HEK293 (cell line): ENCODE measurements around the gene ITPKB.
A peak's percentile ranks its signal among the peaks of the same experiment; 100 is the strongest.

ENCODE experiments used
- CTCF ChIA-PET: fragments of 350-600 bp; formaldehyde crosslinking; extraction: SDS; loops from one replicate; lab custom pipeline; 2021; ENCODE audit warnings: antibody characterized with exemption; lab: Yijun Ruan, JAX
- POLR2A ChIA-PET: fragments of 300-600 bp; formaldehyde crosslinking; extraction: SDS; loops from one replicate; lab custom pipeline; 2020; ENCODE audit warnings: antibody characterized with exemption, inconsistent platforms; lab: Yijun Ruan, JAX
- H3K27ac ChIP-seq: fragments of 200-500 bp; sonication (Bioruptor generic); 2 replicates; pipeline ENCODE4 v1.5.1; 2014; ENCODE audit warnings: low read depth, low read length, control low read depth, inconsistent platforms; ENCODE audit errors: extremely low read depth
- H3K36me3 ChIP-seq, 2 experiments: fragments of 200-500 bp in 1 of 2; sonication (Bioruptor generic) in 1 of 2; 1 replicate in 1 of 2; 2 replicates in 1 of 2; pipeline ENCODE4 v1.5.1; 2014 to 2017; ENCODE audit warnings: inconsistent platforms in 2 of 2, low read length in 2 of 2; ENCODE audit not compliant: control insufficient read depth in 2 of 2, insufficient read depth in 1 of 2
- H3K4me1 ChIP-seq: fragments of 200-500 bp; sonication (Bioruptor generic); 2 replicates; pipeline ENCODE4 v1.5.1; 2014; ENCODE audit warnings: mild to moderate bottlenecking, low read length, inconsistent platforms; ENCODE audit not compliant: control insufficient read depth, insufficient read depth
- H3K4me3 ChIP-seq: 2 replicates; pipeline ENCODE4 v1.5.1; 2011; ENCODE audit warnings: low read depth, mild to moderate bottlenecking, control low read depth, low read length, moderate library complexity
- H3K9me3 ChIP-seq: fragments of 200-500 bp; sonication (Bioruptor generic); 2 replicates; pipeline ENCODE4 v1.5.1; 2014; ENCODE audit warnings: low read depth, low read length, inconsistent platforms; ENCODE audit not compliant: control insufficient read depth, insufficient read depth
- EGR2 ChIP-seq: fragments of 450-650 bp; formaldehyde crosslinking; IDR thresholded peaks from 2 replicates; pipeline ENCODE4 v1.5.1; 2016; ENCODE audit warnings: low read depth, missing biosample characterization, missing genetic modification characterization
- HIC1 ChIP-seq: fragments of 450-650 bp; formaldehyde crosslinking; IDR thresholded peaks from 2 replicates; pipeline ENCODE4 v1.5.1; 2016; ENCODE audit warnings: missing biosample characterization, missing genetic modification characterization
- MYNN ChIP-seq: fragments of 450-650 bp; formaldehyde crosslinking; IDR thresholded peaks from 2 replicates; pipeline ENCODE4 v1.5.1; 2016; ENCODE audit warnings: missing biosample characterization, missing genetic modification characterization, borderline replicate concordance
- OSR2 ChIP-seq: fragments of 450-650 bp; formaldehyde crosslinking; IDR thresholded peaks from 2 replicates; pipeline ENCODE4 v1.5.1; 2016; ENCODE audit warnings: missing biosample characterization, missing genetic modification characterization
- SCRT2 ChIP-seq: fragments of 450-650 bp; formaldehyde crosslinking; IDR thresholded peaks from 2 replicates; pipeline ENCODE4 v1.5.1; 2016; ENCODE audit warnings: missing biosample characterization, missing genetic modification characterization
- TCF7L2 ChIP-seq: IDR thresholded peaks from 2 replicates; pipeline ENCODE4 v1.6.1; 2011; ENCODE audit warnings: low read depth, mild to moderate bottlenecking, inconsistent platforms, low read length, moderate library complexity, borderline replicate concordance
- ZBTB44 ChIP-seq: fragments of 450-650 bp; IDR thresholded peaks from 2 replicates; pipeline ENCODE4 v1.5.1; 2018; ENCODE audit warnings: missing biosample characterization, mild to moderate bottlenecking, missing genetic modification characterization
- ZFHX2 ChIP-seq: fragments of 450-650 bp; formaldehyde crosslinking; conservative IDR thresholded peaks from 2 replicates; pipeline ENCODE4 v1.5.1; 2016; ENCODE audit warnings: missing biosample characterization, missing genetic modification characterization
- ZIC2 ChIP-seq: fragments of 450-650 bp; formaldehyde crosslinking; IDR thresholded peaks from 2 replicates; pipeline ENCODE4 v1.5.1; 2016; ENCODE audit warnings: missing biosample characterization, missing genetic modification characterization
- ZNF175 ChIP-seq: fragments of 450-650 bp; formaldehyde crosslinking; IDR thresholded peaks from 2 replicates; pipeline ENCODE4 v1.5.1; 2016; ENCODE audit warnings: missing biosample characterization, missing genetic modification characterization
- ZNF211 ChIP-seq: fragments of 450-650 bp; formaldehyde crosslinking; IDR thresholded peaks from 2 replicates; pipeline ENCODE4 v1.5.1; 2016; ENCODE audit warnings: low read depth, missing biosample characterization, missing genetic modification characterization
- ZNF24 ChIP-seq: fragments of 450-650 bp; formaldehyde crosslinking; IDR thresholded peaks from 2 replicates; pipeline ENCODE4 v1.5.1; 2016; ENCODE audit warnings: missing biosample characterization, missing genetic modification characterization
- ZNF324 ChIP-seq: fragments of 450-650 bp; formaldehyde crosslinking; IDR thresholded peaks from 2 replicates; pipeline ENCODE4 v1.5.1; 2016; ENCODE audit warnings: missing biosample characterization, missing genetic modification characterization
- ZNF391 ChIP-seq: fragments of 450-650 bp; formaldehyde crosslinking; IDR thresholded peaks from 2 replicates; pipeline ENCODE4 v1.5.1; 2016; ENCODE audit warnings: low read depth, missing biosample characterization, missing genetic modification characterization, borderline replicate concordance
- ZNF404 ChIP-seq: fragments of 450-650 bp; formaldehyde crosslinking; IDR thresholded peaks from 2 replicates; pipeline ENCODE4 v1.5.1; 2017; ENCODE audit warnings: missing biosample characterization, missing genetic modification characterization
- ZNF580 ChIP-seq: fragments of 450-650 bp; formaldehyde crosslinking; IDR thresholded peaks from 2 replicates; pipeline ENCODE4 v1.5.1; 2016; ENCODE audit warnings: missing biosample characterization, missing genetic modification characterization
- ZNF585B ChIP-seq: fragments of 450-650 bp; formaldehyde crosslinking; IDR thresholded peaks from 2 replicates; pipeline ENCODE4 v1.5.1; 2016; ENCODE audit warnings: missing biosample characterization, missing genetic modification characterization
- ZNF600 ChIP-seq: fragments of 450-650 bp; formaldehyde crosslinking; IDR thresholded peaks from 2 replicates; pipeline ENCODE4 v1.5.1; 2016; ENCODE audit warnings: missing biosample characterization, missing genetic modification characterization
- ZNF621 ChIP-seq: fragments of 450-650 bp; formaldehyde crosslinking; IDR thresholded peaks from 2 replicates; pipeline ENCODE4 v1.5.1; 2017; ENCODE audit warnings: missing biosample characterization, missing genetic modification characterization
- ZNF645 ChIP-seq: fragments of 450-650 bp; formaldehyde crosslinking; IDR thresholded peaks from 2 replicates; pipeline ENCODE4; 2016; ENCODE audit warnings: missing biosample characterization, missing genetic modification characterization
- ZNF707 ChIP-seq: fragments of 450-650 bp; formaldehyde crosslinking; IDR thresholded peaks from 2 replicates; pipeline ENCODE4 v1.5.1; 2016; ENCODE audit warnings: missing biosample characterization, missing genetic modification characterization
- ZXDB ChIP-seq: fragments of 450-650 bp; formaldehyde crosslinking; IDR thresholded peaks from 2 replicates; pipeline ENCODE4 v1.5.1; 2016; ENCODE audit warnings: missing biosample characterization, missing genetic modification characterization

Gene ITPKB

GRCh38 chr1:226596531-226597165 lies 142.4 kb downstream of the ITPKB start:
- Histone ChIP-seq H3K27ac (no peak overlapping the region), H3K4me1 (no peaks in the 10 kb centered on the region), H3K9me3 (no peaks in the 10 kb centered on the region), H3K4me3 (no peak overlapping the region), H3K36me3 (no peaks in the 10 kb centered on the region)
- CTCF ChIA-PET, result interaction anchor here (0.6 to 2.5 kb wide), 4 partner anchors 12 to 471 kb away, joined by 3 to 11 read pairs (median 4); no protein-coding TSS in a partner anchor
- POLR2A ChIA-PET, result no interaction called here
- no peak for TF ChIP-seq ZNF645 (tag by site-specific recombination)

GRCh38 chr1:226593541-226593940 lies 145.5 kb downstream of the ITPKB start:
- H3K4me1 ChIP-seq, result no peaks in the 10 kb centered on the region
- ChIA-PET POLR2A (no interaction called here), CTCF (interaction anchor here (0.6 to 1.2 kb wide), 4 partner anchors 15 to 300 kb away, joined by 3 to 7 read pairs (median 6); no protein-coding TSS in a partner anchor)

GRCh38 chr1:226590614-226591013 lies 148.5 kb downstream of the ITPKB start:
- ChIA-PET POLR2A (no interaction called here), CTCF (interaction anchor here (1.7 to 3.0 kb wide), 3 partner anchors 18 to 166 kb away, joined by 6 to 19 read pairs (median 10); no protein-coding TSS in a partner anchor)

More at GRCh38 chr1:226593541-226593940, 145.5 kb downstream of the ITPKB start:
- Histone ChIP-seq H3K4me3 (no peak overlapping the region), H3K27ac (no peak overlapping the region), H3K36me3 (no peaks in the 10 kb centered on the region), H3K9me3 (no peaks in the 10 kb centered on the region)
- TF ChIP-seq ZBTB44 (tag by site-specific recombination), result no peak
- peak; percentile 60 for TF ChIP-seq ZIC2
- no peak for TF ChIP-seq HIC1 (tag by site-specific recombination)
- TF ChIP-seq ZXDB (tag by site-specific recombination), result no peak

GRCh38 chr1:226589008-226589733 lies 149.9 kb downstream of the ITPKB start:
- POLR2A ChIA-PET, result no interaction called here
- CTCF ChIA-PET, result interaction anchor here (0.6 to 3.0 kb wide), 6 partner anchors 9 to 675 kb away, joined by 3 to 19 read pairs (median 4); no protein-coding TSS in a partner anchor
- TF ChIP-seq ZNF175 (tag by site-specific recombination) (no peak), ZNF24 (tag by site-specific recombination) (no peak), MYNN (tag by site-specific recombination) (no peak), ZNF391 (tag by site-specific recombination) (no peak), TCF7L2 (no peak), SCRT2 (tag by site-specific recombination) (no peak), ZNF621 (no peak), ZNF580 (tag by site-specific recombination) (no peak), ZNF707 (tag by site-specific recombination) (no peak), ZNF324 (tag by site-specific recombination) (no peak), ZNF404 (tag by site-specific recombination) (no peak), ZNF585B (tag by site-specific recombination) (no peak), ZFHX2 (tag by site-specific recombination) (peak; percentile 69), EGR2 (tag by site-specific recombination) (peak; percentile 75), ZNF211 (tag by site-specific recombination) (no peak)
- no peaks in the 10 kb centered on the region for H3K9me3 ChIP-seq
- H3K4me1 ChIP-seq, result no peaks in the 10 kb centered on the region
- no peak overlapping the region for H3K4me3 ChIP-seq
- no peaks in the 10 kb centered on the region for H3K36me3 ChIP-seq
- no peak overlapping the region for H3K27ac ChIP-seq

More at GRCh38 chr1:226590614-226591013, 148.5 kb downstream of the ITPKB start:
- Histone ChIP-seq H3K4me3 (no peak overlapping the region), H3K9me3 (no peaks in the 10 kb centered on the region), H3K4me1 (no peaks in the 10 kb centered on the region), H3K36me3 (no peaks in the 10 kb centered on the region), H3K27ac (no peak overlapping the region)
- TF ChIP-seq OSR2 (tag by site-specific recombination), result no peak
- peak; percentile 49; the same call in 1 of the 2 replicates for TF ChIP-seq ZNF600 (tag by site-specific recombination)
